C4-2B (cell line): ENCODE results near the gene SPACA6.

ENCODE experiments used
- ZFX ChIP-seq: fragments of 450-650 bp; IDR thresholded peaks from 2 replicates; pipeline ENCODE4 v1.6.1; 2017
- TF ChIP-seq, protein P1 (sequence below): fragments of 450-650 bp; conservative IDR thresholded peaks from 2 replicates; pipeline ENCODE4 v1.5.1; 2017; ENCODE audit warnings: mild to moderate bottlenecking

DNA sequence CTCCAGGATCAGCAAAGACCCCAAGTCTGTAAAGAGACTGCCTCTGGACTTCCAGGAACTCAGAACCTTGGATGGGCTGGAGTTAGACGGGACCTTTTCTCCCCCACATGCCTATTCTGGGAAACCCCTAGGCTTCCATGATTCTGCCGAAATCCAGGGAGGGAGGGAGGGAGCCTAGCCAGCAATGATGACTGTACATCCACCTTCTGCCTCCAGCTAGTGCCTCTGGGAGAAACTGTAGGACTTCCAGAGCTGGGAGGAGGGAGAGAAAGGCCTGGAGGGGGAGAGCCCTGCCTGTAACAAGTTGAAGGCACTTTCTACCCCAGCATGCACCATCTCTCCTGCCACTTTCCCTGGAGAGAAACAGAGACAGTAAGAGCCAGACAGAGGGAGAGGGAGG, 36.7 kb downstream of the SPACA6 start:
- TF ChIP-seq, protein P1, sequence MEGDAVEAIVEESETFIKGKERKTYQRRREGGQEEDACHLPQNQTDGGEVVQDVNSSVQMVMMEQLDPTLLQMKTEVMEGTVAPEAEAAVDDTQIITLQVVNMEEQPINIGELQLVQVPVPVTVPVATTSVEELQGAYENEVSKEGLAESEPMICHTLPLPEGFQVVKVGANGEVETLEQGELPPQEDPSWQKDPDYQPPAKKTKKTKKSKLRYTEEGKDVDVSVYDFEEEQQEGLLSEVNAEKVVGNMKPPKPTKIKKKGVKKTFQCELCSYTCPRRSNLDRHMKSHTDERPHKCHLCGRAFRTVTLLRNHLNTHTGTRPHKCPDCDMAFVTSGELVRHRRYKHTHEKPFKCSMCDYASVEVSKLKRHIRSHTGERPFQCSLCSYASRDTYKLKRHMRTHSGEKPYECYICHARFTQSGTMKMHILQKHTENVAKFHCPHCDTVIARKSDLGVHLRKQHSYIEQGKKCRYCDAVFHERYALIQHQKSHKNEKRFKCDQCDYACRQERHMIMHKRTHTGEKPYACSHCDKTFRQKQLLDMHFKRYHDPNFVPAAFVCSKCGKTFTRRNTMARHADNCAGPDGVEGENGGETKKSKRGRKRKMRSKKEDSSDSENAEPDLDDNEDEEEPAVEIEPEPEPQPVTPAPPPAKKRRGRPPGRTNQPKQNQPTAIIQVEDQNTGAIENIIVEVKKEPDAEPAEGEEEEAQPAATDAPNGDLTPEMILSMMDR = no peak
- TF ChIP-seq ZFX = no peak
